GM10847 (cell line): ENCODE data around the gene CDC42BPB.

ENCODE experiments used
- POLR2A ChIP-seq: IDR thresholded peaks from 2 replicates; pipeline ENCODE4 v1.6.1; 2011; ENCODE audit not compliant: insufficient read length; ENCODE audit errors: extremely low read depth

The CDC42BPB gene

GRCh38 chr14:103057372-103058163, at the start of gene CDC42BPB:
CDC42BPB (minus strand) TSS chr14:103057549; CDS start chr14:103057173, 376 bp downstream.
- no peak for TF ChIP-seq POLR2A

GRCh38 chr14:103105580-103106150, 48.3 kb upstream of the CDC42BPB start:
- no peak for TF ChIP-seq POLR2A

GRCh38 chr14:103104654-103105452, 47.5 kb upstream of the CDC42BPB start:
- TF ChIP-seq POLR2A = no peak

GRCh38 chr14:103104389-103104653, 47.0 kb upstream of the CDC42BPB start:
- TF ChIP-seq POLR2A = no peak

GRCh38 chr14:103103461-103104388, 46.4 kb upstream of the CDC42BPB start:
- no peak for TF ChIP-seq POLR2A

- no peak for TF ChIP-seq POLR2A
These were observed 45.4 kb upstream of the CDC42BPB start for GRCh38 chr14:103102689-103103260.

- no peak for TF ChIP-seq POLR2A
These were observed 44.8 kb upstream of the CDC42BPB start for GRCh38 chr14:103101963-103102688.

GRCh38 chr14:103101257-103101962, 44.1 kb upstream of the CDC42BPB start:
- no peak for TF ChIP-seq POLR2A

GRCh38 chr14:103100281-103101121, 43.2 kb upstream of the CDC42BPB start:
- TF ChIP-seq POLR2A = no peak

GRCh38 chr14:103099733-103100280, 42.5 kb upstream of the CDC42BPB start:
- TF ChIP-seq POLR2A = no peak

- TF ChIP-seq POLR2A = no peak
These were observed 41.9 kb upstream of the CDC42BPB start for GRCh38 chr14:103099081-103099732.
